Suppressor macrophage treated with lipopolysaccharide for 1 hour (primary cell): Measurements from ENCODE around the gene MYEOV.

Experiments
- DNase-seq, 3 donors: peaks; one replicate each; pipeline ENCODE4 v3.0.0-alpha.2; 2020 to 2022

The MYEOV gene

DNA sequence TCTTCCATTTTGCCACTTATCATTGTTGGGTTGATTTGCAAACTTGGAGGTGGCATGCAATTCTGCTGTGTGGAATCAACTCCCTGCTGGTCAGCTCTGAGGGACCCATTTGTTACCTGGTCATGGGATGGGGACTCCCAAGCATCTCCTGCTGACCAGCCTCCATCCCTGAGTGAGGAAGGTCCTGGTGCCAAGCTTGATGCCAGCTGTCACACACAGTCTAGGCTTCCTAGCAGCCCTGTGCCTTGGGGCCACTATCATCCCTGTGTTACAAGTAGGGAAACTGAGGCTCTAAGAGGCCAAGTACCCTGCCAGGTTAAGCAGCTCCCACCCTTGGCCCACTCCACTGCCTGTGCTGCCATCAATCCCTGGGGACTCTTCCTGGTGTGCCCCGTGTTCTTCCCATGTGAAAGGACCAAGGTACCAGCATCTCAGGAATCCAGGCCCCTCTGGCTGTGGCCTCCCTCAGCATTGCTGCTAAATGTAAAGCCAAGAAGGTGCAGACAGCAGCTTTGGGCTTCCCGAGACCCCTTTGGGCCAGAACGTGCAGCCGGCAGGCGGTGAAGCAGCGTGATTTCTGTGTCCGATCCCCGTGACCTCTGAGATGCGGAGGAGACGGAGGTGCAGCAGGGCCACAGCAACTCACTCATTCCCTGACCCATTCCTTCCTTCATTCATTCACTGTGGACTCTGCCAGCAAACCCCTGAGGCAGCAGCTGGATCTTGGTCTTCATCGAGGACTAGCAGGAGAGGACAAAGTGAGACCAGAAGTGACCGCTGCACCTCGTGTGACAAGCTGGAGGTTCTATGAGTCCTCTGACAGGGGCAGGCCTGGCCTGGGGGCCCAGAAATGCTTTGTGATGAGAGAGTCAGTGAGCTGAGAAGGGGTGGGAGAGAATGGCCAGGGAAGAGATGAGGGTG, 49.7 kb downstream of the MYEOV start:
- DNase-seq: no peak

DNA sequence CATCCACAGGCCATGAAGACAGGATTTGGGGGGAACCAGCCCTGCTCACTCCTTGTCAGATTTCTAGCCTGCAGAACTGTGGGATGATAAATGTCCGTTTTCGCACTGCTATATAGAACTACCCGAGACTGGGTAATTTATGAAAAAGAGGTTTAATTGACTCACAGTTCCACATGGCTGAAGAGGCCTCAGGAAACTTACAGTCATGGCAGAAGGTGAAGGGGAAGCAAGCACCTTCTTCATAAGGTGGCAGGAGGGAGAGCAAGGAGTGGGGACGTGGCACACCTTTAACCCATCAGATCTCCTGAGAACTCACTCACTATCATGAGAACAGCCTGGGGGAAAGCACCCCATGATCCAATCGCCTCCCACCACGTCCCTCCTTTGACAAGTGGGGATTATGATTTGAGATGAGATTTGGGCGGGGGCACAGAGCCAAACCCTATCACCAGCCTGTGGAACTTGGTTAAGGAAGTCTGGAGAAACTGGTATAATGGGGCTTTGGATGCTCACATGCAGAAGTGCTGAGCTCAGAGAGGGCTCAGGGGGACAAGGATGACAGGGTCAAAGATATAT, 50.7 kb downstream of the MYEOV start:
- DNase-seq: no peak
